H9 (cell line): ENCODE data around the gene TRMT112. TPM values are rescaled to one million over a fixed set of nuclear protein-coding genes. Genes with fewer than 3 reads are reported as not detected.

ENCODE experiments used
- DNase-seq: peaks from one replicate; pipeline ENCODE4 v3.0.0-alpha.2; 2017
- H2AFZ ChIP-seq: one replicate; pipeline ENCODE4 v1.6.1; 2013; ENCODE audit warnings: mild to moderate bottlenecking, low read length, control low read depth, moderate library complexity
- H2AK5ac ChIP-seq: 2 replicates; pipeline ENCODE4 v1.6.1; 2013; ENCODE audit warnings: low read length, control low read depth, mixed read lengths; ENCODE audit not compliant: insufficient read length
- H2BK120ac ChIP-seq: one replicate; pipeline ENCODE4 v1.6.1; 2013; ENCODE audit warnings: low read depth, mild to moderate bottlenecking, low read length, control low read depth, inconsistent platforms; ENCODE audit not compliant: poor library complexity, severe bottlenecking
- H2BK12ac ChIP-seq: 2 replicates; pipeline ENCODE4 v1.6.1; 2013; ENCODE audit warnings: low read length, control low read depth, mixed read lengths, low read depth; ENCODE audit not compliant: insufficient read length
- H2BK15ac ChIP-seq: 2 replicates; pipeline ENCODE4 v1.6.1; 2013; ENCODE audit warnings: low read depth, low read length, control low read depth
- H2BK20ac ChIP-seq: one replicate; pipeline ENCODE4 v1.6.1; 2013; ENCODE audit warnings: low read depth, mild to moderate bottlenecking, low read length, control low read depth, inconsistent platforms; ENCODE audit not compliant: poor library complexity, severe bottlenecking
- H2BK5ac ChIP-seq: 2 replicates; pipeline ENCODE4 v1.6.1; 2013; ENCODE audit warnings: low read length, control low read depth, mixed read lengths; ENCODE audit not compliant: insufficient read length
- H3K14ac ChIP-seq: 2 replicates; pipeline ENCODE4 v1.6.1; 2013; ENCODE audit warnings: low read length, control low read depth; ENCODE audit not compliant: insufficient read depth
- H3K18ac ChIP-seq: 2 replicates; pipeline ENCODE4 v1.6.1; 2013; ENCODE audit warnings: low read depth, mild to moderate bottlenecking, mixed read lengths, low read length, control low read depth; ENCODE audit not compliant: insufficient read length
- H3K23ac ChIP-seq: 2 replicates; pipeline ENCODE4 v1.6.1; 2013; ENCODE audit warnings: low read length, control low read depth, mixed read lengths, low read depth; ENCODE audit not compliant: insufficient read length
- H3K23me2 ChIP-seq: 2 replicates; pipeline ENCODE4 v1.6.1; 2013; ENCODE audit warnings: low read depth, mild to moderate bottlenecking, mixed read lengths, low read length, control low read depth; ENCODE audit not compliant: insufficient read length, poor library complexity, severe bottlenecking
- H3K27ac ChIP-seq: 2 replicates; pipeline ENCODE4 v1.5.1; 2013; ENCODE audit warnings: low read length, control low read depth, mixed read lengths, low read depth; ENCODE audit not compliant: insufficient read length
- H3K27me3 ChIP-seq: 2 replicates; pipeline ENCODE4 v1.6.1; 2013; ENCODE audit warnings: low read length, control low read depth, inconsistent platforms; ENCODE audit not compliant: insufficient read depth
- H3K4ac ChIP-seq: 2 replicates; pipeline ENCODE4 v1.6.1; 2013; ENCODE audit warnings: low read depth, mild to moderate bottlenecking, control low read depth, inconsistent platforms, low read length, moderate library complexity
- H3K4me1 ChIP-seq: 2 replicates; pipeline ENCODE4 v1.6.1; 2013; ENCODE audit warnings: low read length, control low read depth, inconsistent platforms; ENCODE audit not compliant: insufficient read depth
- H3K4me2 ChIP-seq: 2 replicates; pipeline ENCODE4 v1.6.1; 2013; ENCODE audit warnings: low read length, control low read depth, mixed read lengths; ENCODE audit not compliant: insufficient read length, insufficient read depth
- H3K56ac ChIP-seq: 2 replicates; pipeline ENCODE4 v1.6.1; 2013; ENCODE audit warnings: low read depth, mild to moderate bottlenecking, mixed read lengths, low read length, control low read depth; ENCODE audit not compliant: insufficient read length
- H3K79me1 ChIP-seq: 2 replicates; pipeline ENCODE4 v1.6.1; 2013; ENCODE audit warnings: low read depth, mild to moderate bottlenecking, moderate library complexity, low read length, control low read depth, inconsistent platforms; ENCODE audit not compliant: insufficient read depth, poor library complexity, severe bottlenecking
- H3K79me2 ChIP-seq: 2 replicates; pipeline ENCODE4 v1.6.1; 2013; ENCODE audit warnings: low read length, control low read depth, inconsistent platforms; ENCODE audit not compliant: insufficient read depth
- H3K9ac ChIP-seq: 2 replicates; pipeline ENCODE4 v1.6.1; 2013; ENCODE audit warnings: low read length, control low read depth, mixed read lengths; ENCODE audit not compliant: insufficient read length; ENCODE audit errors: extremely low read depth
- H3K9me3 ChIP-seq: one replicate; pipeline ENCODE4 v1.6.1; 2013; ENCODE audit warnings: low read depth, low read length, inconsistent platforms; ENCODE audit not compliant: control insufficient read depth
- H3T11ph ChIP-seq: one replicate; pipeline ENCODE4 v1.6.1; 2013; ENCODE audit warnings: mild to moderate bottlenecking, low read length, control low read depth, inconsistent platforms
- H4K20me1 ChIP-seq: one replicate; pipeline ENCODE4 v1.6.1; 2013; ENCODE audit not compliant: control insufficient read depth, insufficient read length, insufficient read depth
- H4K5ac ChIP-seq: 2 replicates; pipeline ENCODE4 v1.6.1; 2013; ENCODE audit warnings: low read depth, mild to moderate bottlenecking, mixed read lengths, low read length, control low read depth; ENCODE audit not compliant: insufficient read length
- H4K8ac ChIP-seq: replicated peaks from 2 replicates; pipeline ENCODE4 v1.6.1; 2013; ENCODE audit warnings: low read length, control low read depth, mixed read lengths, low read depth; ENCODE audit not compliant: insufficient read length
- H4K91ac ChIP-seq: 2 replicates; pipeline ENCODE4 v1.6.1; 2013; ENCODE audit warnings: low read depth, mild to moderate bottlenecking, moderate library complexity, mixed read lengths, low read length, control low read depth; ENCODE audit not compliant: insufficient read length
- H3K27ac Mint-ChIP-seq, 3 experiments: 2 replicates in 2 of 3; 3 replicates in 1 of 3; pipeline ENCODE4 v1.8.0; 2020 to 2021; ENCODE audit warnings: mixed read lengths in 3 of 3, mild to moderate bottlenecking in 1 of 3, moderate library complexity in 1 of 3
- H3K27me3 Mint-ChIP-seq: 2 replicates; pipeline ENCODE4 v1.8.0; 2021; ENCODE audit warnings: low read depth, mild to moderate bottlenecking, moderate library complexity, mixed read lengths
- H3K36me3 Mint-ChIP-seq, 3 experiments: 2 replicates in 2 of 3; 3 replicates in 1 of 3; pipeline ENCODE4 v1.8.0; 2020 to 2021; ENCODE audit warnings: low read depth in 3 of 3, mixed read lengths in 3 of 3; ENCODE audit not compliant: insufficient read depth in 1 of 3
- H3K4me1 Mint-ChIP-seq, 2 experiments: 2 replicates each; pipeline ENCODE4 v1.8.0; 2020; ENCODE audit warnings: mixed read lengths in 2 of 2
- H3K4me3 Mint-ChIP-seq, 2 experiments: 2 replicates in 1 of 2; 3 replicates in 1 of 2; pipeline ENCODE4 v1.8.0; 2020 to 2021; ENCODE audit warnings: mild to moderate bottlenecking in 2 of 2, mixed read lengths in 2 of 2, moderate library complexity in 1 of 2
- H3K9me3 Mint-ChIP-seq, 2 experiments: 2 replicates in 1 of 2; 3 replicates in 1 of 2; pipeline ENCODE4 v1.8.0; 2020; ENCODE audit warnings: mild to moderate bottlenecking in 2 of 2, mixed read lengths in 2 of 2, moderate library complexity in 1 of 2
- WGBS: extraction: QIAGEN DNeasy Blood & Tissue Kit; methylation state at CpG from one replicate; pipeline ENCODE4 v1.1.7; 2013; ENCODE audit warnings: missing lambda C conversion rate, low lambda C conversion rate, mixed read lengths; ENCODE audit not compliant: insufficient read length; ENCODE audit errors: extremely low coverage; 5-methylcytosine and 5-hydroxymethylcytosine counted together
- total RNA-seq: library from RNA; stranded (reverse); gene quantifications from 2 replicates; pipeline ENCODE4 v1.2.1, GENCODE V29; 2021
- TF ChIP-seq, protein P1 (sequence below): fragments of 200-600 bp; sonication (generic); conservative IDR thresholded peaks from 3 replicates; pipeline ENCODE4 v1.8.0; 2021; ENCODE audit warnings: antibody characterized with exemption, mild to moderate bottlenecking

Gene TRMT112
- total RNA-seq, 1 experiment from 2014 or later: 315 TPM

DNA sequence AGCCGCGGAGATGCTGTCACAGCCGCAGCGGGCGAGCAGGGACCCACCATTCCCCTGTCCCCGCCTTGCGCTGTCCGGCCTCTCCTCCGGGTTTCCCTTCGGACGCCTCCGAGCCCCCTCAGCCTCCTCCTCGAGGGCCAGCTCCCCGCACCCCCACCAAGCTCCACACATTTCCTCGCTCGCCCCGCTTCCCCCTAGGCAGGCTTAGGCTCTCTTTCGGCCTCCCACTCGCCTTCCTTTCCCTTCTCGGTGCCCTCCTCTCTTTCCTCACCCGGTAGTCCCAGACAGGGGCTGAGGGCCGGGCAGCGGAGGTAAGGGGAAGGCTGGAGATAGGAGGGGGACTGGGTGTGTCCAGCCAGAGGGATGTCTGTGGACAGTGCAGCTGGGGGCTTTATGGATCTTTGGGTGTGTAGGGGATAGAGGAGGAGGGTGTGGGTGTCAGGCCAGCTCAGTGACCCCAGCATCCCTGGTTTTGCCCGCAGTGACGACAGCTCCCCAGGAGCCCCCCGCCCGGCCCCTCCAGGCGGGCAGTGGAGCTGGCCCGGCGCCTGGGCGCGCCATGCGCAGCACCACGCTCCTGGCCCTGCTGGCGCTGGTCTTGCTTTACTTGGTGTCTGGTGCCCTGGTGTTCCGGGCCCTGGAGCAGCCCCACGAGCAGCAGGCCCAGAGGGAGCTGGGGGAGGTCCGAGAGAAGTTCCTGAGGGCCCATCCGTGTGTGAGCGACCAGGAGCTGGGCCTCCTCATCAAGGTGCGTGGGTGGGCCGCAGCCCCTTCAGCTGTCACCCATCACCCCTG, 24.7 kb downstream of the TRMT112 start:
- peaks cover 82% of the 10 kb centered on the region for H3K27me3 Mint-ChIP-seq
- no peak overlapping the region for H3K18ac ChIP-seq
- no peak for DNase-seq
- H3T11ph ChIP-seq: no peak overlapping the region
- peak overlapping the region; percentile 47 to 77; a peak in 4 of 5 replicates for H3K4me3 Mint-ChIP-seq
- H2BK120ac ChIP-seq: no peak overlapping the region
- H3K4me2 ChIP-seq: peak overlapping the region; percentile 58
- H3K79me1 ChIP-seq: no peaks in the 10 kb centered on the region
- no peak overlapping the region for H4K8ac ChIP-seq
- peaks cover 3 to 17% of the 10 kb centered on the region in 2 experiments; a peak in 3 of 4 replicates for H3K4me1 Mint-ChIP-seq
- peaks cover 3% of the 10 kb centered on the region for H3K23me2 ChIP-seq
- H3K14ac ChIP-seq: no peak overlapping the region
- no peaks in the 10 kb centered on the region for H3K79me2 ChIP-seq
- no peak overlapping the region for H3K27ac ChIP-seq
- no peak overlapping the region for H2BK15ac ChIP-seq
- no peak overlapping the region for H2BK20ac ChIP-seq
- H3K27me3 ChIP-seq: peaks cover 71% of the 10 kb centered on the region
- no peak overlapping the region for H4K5ac ChIP-seq
- no peak overlapping the region for H2AK5ac ChIP-seq
- no peak overlapping the region for H2BK5ac ChIP-seq
- H3K23ac ChIP-seq: no peak overlapping the region
- no CpG with 5 or more reads among the region's 42 CpGs for WGBS
- no peaks in the 10 kb centered on the region for H3K4me1 ChIP-seq
- no peak overlapping the region for H3K4ac ChIP-seq
- no peaks in the 10 kb centered on the region for H3K9me3 ChIP-seq
- H3K9me3 Mint-ChIP-seq: no peaks in the 10 kb centered on the region; a peak in 2 of 5 replicates
- TF ChIP-seq, protein P1, sequence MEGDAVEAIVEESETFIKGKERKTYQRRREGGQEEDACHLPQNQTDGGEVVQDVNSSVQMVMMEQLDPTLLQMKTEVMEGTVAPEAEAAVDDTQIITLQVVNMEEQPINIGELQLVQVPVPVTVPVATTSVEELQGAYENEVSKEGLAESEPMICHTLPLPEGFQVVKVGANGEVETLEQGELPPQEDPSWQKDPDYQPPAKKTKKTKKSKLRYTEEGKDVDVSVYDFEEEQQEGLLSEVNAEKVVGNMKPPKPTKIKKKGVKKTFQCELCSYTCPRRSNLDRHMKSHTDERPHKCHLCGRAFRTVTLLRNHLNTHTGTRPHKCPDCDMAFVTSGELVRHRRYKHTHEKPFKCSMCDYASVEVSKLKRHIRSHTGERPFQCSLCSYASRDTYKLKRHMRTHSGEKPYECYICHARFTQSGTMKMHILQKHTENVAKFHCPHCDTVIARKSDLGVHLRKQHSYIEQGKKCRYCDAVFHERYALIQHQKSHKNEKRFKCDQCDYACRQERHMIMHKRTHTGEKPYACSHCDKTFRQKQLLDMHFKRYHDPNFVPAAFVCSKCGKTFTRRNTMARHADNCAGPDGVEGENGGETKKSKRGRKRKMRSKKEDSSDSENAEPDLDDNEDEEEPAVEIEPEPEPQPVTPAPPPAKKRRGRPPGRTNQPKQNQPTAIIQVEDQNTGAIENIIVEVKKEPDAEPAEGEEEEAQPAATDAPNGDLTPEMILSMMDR: no peak
- H3K9ac ChIP-seq: no peak overlapping the region
- no peak overlapping the region for H4K91ac ChIP-seq
- no peaks in the 10 kb centered on the region for H4K20me1 ChIP-seq
- peaks cover 0 to 2% (median 0%) of the 10 kb centered on the region in 3 experiments; a peak in 3 of 7 replicates for H3K36me3 Mint-ChIP-seq
- H3K56ac ChIP-seq: no peak overlapping the region
- H2BK12ac ChIP-seq: no peak overlapping the region
- H3K27ac Mint-ChIP-seq: no peak overlapping the region
- no peak overlapping the region for H2AFZ ChIP-seq
